HT-29 (cell line): ENCODE results near the gene UVSSA. TPM values are rescaled to one million over a fixed set of nuclear protein-coding genes. Genes with fewer than 3 reads are reported as not detected.

Experiments
- DNase-seq: peaks from one replicate; pipeline ENCODE4 v3.0.0-alpha.2; 2015; ENCODE audit warnings: low spot score
- total RNA-seq: library from RNA; depleted of rRNA; stranded (reverse); fragments of >200 nt; shearing (Covaris generic); gene quantifications from 2 replicates; pipeline ENCODE4 v1.2.3, GENCODE V29; 2014

The UVSSA gene
- total RNA-seq, 1 experiment from 2014 or later, result 21.7 TPM

DNA sequence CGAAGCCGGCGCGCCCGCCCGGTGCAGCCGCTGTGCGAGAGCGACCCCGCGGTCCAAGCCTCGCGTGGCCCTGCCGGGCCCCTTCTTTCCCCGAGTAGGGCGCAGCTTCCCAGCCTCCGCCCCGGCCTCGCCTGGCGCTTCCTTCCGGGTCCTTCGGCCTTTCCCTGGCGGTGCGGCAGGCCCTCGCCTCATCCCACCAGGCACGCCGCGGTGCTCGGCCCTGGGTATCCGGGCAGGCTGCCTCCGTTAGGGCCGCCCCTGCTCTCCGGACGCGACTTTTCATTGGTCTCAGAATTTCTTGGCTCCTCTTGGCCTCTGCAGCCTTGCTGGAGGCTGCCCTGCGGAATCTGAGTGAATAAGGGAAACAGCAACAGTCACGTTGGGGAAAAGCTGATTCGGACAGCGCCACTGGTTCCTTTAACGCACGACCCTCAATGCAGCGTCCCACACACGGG lies 429 bp downstream of the UVSSA start:
- DNase-seq, result peak; percentile 74

DNA sequence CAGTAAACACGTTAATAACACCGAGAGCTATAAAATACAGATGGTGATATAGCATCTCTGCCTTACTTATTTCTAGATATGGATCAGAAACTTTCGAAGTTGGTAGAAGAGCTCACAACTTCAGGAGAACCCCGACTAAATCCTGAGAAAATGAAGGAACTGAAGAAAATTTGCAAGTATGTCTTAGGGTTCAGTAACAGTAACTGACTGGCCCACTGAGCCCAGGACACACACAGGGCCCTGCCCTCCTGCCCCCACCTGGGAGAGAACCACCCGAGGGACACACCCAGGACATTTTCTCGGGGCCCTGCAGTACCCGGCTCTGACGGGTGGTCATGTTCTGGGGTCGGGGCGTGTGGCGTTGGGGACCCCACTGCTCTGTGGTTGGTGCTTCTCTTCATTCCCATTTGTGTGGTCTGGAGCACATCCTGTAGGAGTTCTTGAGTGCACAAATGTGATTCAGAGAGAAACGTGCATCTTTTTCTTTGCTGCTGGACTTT lies 1.1 kb downstream of the UVSSA start:
- peak; percentile 33 for DNase-seq

- DNase-seq, result no peak
Observed at GRCh38 chr4:1348746-1349145, 1.7 kb downstream of the UVSSA start.

- no peak for DNase-seq
Observed at GRCh38 chr4:1349359-1350168, 2.6 kb downstream of the UVSSA start.

DNA sequence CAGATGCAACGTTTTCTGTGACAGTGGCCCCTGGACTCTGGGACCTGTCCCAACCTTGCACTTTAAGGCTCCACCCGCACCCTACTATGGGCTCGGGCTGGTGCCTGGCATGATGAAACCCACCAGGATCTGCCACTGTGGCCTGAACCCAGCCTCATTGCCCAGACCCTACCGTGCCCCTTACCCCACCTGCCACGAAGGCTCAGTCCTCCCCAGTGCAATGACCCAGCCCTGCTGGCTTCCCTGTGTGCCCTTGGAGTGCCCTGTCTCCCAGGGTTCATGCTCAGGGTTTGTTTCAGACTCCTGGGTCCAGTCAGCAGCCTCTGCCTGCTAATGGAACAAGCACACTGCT lies 3.1 kb downstream of the UVSSA start:
- no peak for DNase-seq

GRCh38 chr4:1351854-1352566 lies 5.0 kb downstream of the UVSSA start:
- peak; percentile 92 for DNase-seq

GRCh38 chr4:1352567-1352900 lies 5.5 kb downstream of the UVSSA start:
- DNase-seq, result no peak

DNA sequence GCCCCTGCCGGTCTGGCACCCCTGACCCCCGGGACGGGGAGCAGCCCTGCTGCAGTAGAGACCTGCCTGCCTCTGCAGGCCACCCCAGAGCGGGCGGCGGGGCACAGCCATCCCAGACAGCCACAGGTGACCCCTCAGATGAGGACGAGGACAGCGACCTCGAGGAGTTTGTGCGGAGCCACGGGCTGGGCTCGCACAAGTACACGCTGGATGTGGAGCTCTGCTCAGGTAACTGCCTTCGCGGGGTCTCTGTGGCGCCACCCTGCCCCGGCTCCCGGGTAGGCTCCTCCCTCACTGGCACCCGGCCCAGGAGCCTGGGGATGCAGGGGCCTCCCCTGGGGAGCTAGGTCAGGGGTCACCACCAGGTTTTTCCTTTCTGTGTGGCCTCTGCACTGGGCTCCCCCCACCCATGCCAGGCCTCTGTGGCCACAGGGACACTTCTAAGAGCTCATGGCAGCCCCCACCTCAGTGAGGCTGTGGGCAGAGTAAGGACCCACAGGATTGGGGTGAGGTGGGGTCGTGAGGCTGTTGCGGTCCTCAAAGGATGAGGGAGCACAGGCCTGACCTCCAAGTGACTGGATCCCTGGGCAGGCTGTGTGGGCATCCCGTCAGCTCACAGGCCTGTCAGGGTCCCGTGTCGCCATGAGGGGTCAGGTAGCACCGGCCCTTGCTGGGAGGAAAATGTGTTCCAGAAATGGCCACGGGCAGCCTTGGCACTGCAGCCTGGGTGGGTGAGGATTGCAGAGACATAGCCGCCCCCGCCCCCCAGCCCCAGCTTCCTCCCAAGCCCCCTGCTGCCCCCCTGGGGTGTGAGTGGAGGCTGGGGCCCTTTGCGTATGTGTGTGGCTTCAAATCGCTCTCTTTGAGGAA lies 6.4 kb downstream of the UVSSA start:
- no peak for DNase-seq

DNA sequence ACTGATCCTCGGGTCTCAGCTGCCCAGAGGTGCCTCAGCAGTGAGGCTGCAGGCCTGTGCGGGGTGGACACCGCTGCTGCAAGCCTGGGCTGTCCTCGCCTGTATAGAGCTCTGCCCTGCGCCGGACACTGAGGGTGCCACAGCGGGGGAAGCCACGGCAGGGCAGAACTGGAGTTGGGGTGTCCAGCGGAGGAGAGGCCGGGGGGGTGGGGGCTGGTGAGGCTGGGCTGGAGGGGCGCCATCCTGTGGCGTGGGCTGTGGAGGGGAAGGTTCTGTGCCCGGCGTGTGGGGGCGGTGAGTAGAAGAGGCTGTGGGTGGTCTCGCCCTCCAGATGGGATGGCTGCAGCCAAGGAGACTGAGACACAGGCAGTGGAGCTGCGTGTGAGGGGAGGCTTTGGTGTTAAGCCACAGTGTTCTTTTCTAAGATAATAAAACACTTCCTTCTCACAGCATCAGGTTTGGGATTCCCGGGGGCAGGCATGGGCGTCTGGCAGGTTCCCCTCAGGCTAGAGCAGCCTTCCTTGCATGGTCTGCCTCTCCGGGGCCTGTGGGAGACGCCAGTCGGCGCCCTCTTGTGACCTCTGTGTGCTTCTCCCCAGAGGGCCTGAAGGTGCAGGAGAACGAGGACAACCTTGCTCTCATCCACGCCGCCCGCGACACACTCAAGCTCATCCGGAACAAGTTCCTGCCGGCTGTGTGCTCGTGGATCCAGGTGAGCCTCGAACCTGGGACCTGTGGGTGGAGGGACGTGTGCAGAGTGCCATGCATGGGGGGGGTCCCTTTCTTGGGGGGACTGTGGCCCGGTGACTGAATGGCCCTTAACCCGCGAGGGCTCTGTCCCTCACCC lies 7.4 kb downstream of the UVSSA start:
- no peak for DNase-seq

DNA sequence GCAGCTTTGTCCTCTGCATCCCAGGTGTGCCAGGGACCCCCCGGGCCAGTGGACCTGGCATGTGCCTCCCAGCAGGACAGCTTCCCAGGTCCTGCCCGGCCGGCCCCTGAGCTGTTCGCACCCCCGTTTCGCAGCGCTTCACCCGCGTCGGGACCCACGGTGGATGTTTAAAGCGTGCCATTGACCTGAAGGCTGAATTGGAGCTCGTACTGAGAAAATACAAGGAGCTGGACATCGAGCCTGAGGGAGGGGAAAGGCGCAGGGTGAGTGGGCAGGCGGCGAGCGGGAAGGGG lies 7.9 kb downstream of the UVSSA start:
- DNase-seq, result no peak

DNA sequence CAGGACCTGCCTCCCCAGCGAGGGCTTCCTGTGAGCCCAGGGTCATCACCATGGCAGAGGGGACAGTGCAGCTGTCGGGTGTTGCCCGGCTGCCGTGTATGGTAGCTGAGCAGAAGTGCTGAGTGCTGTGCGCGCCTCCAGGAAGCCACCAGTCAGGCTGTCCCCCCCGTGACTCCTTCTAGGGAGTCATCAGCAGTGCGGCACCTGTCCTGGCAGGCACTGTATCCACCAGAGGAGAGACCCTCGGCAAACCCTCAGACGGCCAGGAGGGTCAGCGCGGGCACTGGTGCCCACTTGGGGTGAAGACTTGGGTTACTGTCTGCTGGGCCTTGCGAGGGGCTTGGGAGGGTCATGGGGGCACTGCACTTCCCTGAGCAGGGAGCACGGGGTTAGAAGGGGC lies 8.4 kb downstream of the UVSSA start:
- DNase-seq, result no peak

DNA sequence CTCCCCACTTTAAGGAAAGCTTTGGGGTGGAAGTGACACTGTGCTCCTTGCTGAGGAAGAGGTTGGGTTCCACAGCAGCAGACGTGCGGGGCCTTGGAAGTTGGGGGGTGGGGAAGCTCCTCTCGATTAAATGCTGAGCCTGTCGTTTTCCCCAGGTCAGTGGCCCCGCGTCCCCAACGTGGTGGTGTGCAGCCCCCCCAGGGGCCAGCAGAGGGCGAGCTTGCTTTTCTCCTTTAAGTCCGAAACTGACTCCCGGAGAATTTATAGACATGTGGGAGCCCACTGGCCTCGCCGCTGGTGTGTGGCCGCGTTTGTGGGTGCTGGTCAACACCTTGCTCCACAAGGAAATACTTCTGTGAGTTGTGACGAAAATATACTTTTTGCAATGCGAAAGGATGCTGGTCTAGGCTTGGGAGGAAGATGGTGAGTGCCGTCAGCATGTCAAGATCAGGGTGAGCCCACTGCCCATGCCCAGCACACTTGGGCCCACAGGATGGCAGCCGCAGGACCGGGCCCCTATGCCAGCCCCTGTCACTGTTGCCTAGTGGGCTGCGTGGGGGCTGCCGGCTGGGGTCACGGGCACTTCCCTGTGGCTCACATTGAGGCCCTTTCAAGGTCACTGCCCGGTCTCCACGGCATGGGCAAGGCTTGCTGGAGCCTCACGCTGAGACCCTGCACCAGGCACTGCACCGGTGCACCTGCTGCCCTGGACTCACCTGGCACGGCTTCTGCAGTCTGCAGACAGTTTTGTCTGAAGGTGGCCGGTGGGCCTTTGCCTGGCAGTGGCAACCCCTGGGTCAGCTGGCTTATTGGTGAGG lies 9.4 kb downstream of the UVSSA start:
- peak; percentile 45 for DNase-seq

DNA sequence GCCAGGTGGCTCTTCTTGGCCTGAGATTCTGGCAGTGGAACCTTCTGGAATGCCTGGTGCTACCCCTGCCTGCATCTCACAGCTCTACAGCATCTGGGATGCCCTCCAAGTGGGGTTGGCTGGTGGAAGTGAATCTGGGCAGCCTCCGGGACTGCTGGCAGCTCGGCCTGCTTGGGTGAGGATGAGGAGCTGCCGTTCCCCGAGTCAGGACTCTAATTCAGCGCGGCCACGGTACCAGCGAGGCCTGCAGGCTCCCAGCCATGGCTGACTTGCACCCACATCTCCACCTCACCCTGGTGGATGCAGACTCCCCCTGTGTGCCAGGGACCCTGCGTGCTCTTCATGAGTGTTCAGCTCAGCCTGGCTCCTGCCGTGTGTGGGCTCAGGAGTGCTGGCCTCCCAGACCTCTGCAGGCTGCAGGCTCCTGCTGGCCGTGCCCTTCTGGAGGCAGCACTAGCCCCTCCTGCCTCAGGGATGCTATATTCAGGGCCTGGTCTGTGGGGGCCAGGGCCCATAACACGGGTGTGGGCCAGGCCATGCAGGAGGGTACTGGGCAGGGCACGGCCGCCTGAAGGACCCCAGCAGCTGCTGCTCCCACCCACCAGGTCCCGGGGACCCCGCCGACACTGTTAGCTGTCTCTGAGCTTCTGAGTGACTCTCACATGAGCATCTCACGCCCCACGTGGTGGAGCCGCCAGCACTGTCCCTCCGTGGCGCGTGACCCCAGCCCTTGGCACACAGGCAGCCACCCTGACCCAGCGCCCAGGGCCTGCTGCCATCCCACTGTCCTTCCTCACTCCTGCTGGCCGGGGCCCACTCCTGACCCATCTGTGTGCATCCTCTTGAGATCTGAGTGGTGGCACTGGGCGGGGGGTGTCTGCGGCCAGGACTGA lies 10.6 kb downstream of the UVSSA start:
- no peak for DNase-seq

- DNase-seq, result no peak
Observed at GRCh38 chr4:1358421-1359143, 11.6 kb downstream of the UVSSA start.

DNA sequence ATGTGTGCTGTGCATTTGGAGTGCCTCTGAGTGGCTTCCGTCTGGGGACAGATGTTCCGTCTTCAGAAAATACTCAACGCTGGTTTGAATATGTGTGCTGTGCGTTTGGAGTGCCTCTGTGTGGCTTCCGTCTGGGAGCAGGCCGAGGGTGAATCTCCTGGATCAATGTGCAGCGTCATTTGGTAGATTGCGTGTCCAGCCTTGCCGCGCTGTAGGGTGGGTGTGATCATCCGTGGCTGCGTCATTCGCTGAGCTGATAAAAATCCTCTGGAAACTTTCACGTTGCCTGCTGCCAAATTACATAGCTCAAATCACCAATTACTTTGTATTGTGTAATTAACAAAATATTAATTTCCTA lies 12.1 kb downstream of the UVSSA start:
- DNase-seq, result no peak

DNA sequence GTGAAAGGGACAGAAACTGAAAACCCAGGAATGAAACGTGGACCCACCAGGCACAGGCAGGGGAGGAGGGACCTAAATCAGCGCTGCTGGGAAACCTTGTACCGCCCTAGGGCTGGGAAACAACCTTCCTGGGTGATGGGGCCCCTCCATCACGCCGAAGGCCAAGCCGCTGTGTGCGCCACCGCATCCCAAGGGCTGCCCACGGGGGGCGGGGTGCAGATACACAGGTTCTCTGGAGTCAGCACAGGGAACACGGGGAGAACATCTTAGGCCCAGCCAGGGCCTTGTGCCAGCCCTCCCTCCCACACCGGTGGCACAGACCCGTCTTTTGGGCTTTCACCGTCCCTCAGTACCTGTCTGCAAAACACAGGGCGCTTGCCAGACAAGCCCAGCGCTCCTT lies 13.0 kb downstream of the UVSSA start:
- no peak for DNase-seq

GRCh38 chr4:1360423-1361283 lies 13.6 kb downstream of the UVSSA start:
- DNase-seq, result no peak

- DNase-seq, result no peak
Observed at GRCh38 chr4:1361431-1361830, 14.4 kb downstream of the UVSSA start.
